GM13977 (cell line): ENCODE results near the gene DTNB.

ENCODE experiments used
- DNase-seq: peaks from one replicate; pipeline ENCODE4 v3.0.0; 2012; ENCODE audit warnings: low spot score
- in situ Hi-C: fragments of 300-500 bp; cut with MboI; formaldehyde crosslinking; loops from one replicate; pipeline ENCODE4 v1.12.0; 2022; ENCODE audit warnings: low sequenced_read_pairs, low pct_unique_long_range_greater_than_20kb, mixed read lengths, inconsistent platforms; ENCODE audit not compliant: unreplicated experiment
- TF ChIP-seq, protein P1 (sequence below): IDR thresholded peaks from 2 replicates; pipeline ENCODE4 v1.5.1; 2012; ENCODE audit warnings: mild to moderate bottlenecking, control low read depth; ENCODE audit not compliant: insufficient read depth; ENCODE audit errors: extremely low read depth, missing control alignments

The DTNB gene

DNA sequence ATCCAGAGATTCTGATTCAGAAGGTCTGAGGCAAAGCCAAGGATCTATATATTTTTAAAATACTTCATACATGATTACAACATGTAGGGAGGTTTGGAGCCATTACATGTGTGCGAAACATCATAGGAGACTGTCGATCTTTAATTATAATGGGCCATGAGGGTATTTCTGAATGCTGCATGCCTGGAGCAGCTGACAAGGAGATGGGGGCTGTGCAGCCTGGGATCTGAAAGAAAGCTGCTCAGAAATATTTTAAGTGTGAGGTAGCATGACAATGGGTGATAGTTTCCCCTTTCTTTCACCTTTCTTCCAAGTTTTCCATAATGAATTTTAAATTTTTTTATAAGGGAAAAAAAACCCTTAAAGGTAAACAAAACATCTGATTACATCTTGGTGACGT, 229.6 kb downstream of the DTNB start:
- in situ Hi-C loops: no loop called here
- TF ChIP-seq, protein P1, sequence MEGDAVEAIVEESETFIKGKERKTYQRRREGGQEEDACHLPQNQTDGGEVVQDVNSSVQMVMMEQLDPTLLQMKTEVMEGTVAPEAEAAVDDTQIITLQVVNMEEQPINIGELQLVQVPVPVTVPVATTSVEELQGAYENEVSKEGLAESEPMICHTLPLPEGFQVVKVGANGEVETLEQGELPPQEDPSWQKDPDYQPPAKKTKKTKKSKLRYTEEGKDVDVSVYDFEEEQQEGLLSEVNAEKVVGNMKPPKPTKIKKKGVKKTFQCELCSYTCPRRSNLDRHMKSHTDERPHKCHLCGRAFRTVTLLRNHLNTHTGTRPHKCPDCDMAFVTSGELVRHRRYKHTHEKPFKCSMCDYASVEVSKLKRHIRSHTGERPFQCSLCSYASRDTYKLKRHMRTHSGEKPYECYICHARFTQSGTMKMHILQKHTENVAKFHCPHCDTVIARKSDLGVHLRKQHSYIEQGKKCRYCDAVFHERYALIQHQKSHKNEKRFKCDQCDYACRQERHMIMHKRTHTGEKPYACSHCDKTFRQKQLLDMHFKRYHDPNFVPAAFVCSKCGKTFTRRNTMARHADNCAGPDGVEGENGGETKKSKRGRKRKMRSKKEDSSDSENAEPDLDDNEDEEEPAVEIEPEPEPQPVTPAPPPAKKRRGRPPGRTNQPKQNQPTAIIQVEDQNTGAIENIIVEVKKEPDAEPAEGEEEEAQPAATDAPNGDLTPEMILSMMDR: no peak

DNA sequence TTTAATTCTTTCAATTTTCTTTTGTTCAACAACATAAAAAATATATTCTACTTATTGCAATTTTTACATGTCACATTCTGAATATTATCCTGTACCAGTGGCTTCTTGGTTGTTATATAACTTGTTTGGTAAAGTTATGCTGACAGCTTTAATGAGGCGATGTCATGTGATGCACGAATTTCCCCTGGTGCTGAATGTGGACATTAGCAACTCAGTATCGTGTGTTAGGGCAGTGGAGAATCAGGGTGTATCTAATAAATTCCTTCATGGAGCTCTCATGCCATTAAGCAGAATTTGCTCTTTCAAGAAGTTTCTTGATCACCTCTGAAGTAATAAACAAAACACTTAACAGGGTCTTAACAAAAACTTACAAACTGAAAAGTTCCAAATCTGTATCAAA, 232.0 kb downstream of the DTNB start:
- DNase-seq: no peak
- TF ChIP-seq, protein P1: no peak
- in situ Hi-C loops: no loop called here

More for the DNA sequence above, 229.6 kb downstream of the DTNB start:
- DNase-seq: no peak

DNA sequence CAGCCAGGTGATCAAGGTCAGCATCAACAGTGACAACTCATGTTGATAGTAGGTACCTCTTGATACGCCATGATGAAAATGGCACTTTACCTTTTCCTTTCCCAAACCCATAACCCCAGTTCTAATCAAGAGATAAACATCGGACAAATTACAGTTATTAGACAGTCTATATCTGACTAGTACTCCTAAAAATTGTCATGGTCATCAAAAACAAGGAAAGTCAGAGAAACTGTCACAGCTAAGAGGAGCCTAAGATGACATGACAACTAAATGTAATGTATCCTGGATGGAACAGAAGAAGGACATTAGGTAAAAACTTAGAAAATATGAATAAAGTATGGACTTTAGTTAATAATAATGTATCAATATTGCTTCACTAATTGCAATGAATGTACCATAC, 234.6 kb downstream of the DTNB start:
- TF ChIP-seq, protein P1: no peak
- DNase-seq: no peak
- in situ Hi-C loops: no loop called here

DNA sequence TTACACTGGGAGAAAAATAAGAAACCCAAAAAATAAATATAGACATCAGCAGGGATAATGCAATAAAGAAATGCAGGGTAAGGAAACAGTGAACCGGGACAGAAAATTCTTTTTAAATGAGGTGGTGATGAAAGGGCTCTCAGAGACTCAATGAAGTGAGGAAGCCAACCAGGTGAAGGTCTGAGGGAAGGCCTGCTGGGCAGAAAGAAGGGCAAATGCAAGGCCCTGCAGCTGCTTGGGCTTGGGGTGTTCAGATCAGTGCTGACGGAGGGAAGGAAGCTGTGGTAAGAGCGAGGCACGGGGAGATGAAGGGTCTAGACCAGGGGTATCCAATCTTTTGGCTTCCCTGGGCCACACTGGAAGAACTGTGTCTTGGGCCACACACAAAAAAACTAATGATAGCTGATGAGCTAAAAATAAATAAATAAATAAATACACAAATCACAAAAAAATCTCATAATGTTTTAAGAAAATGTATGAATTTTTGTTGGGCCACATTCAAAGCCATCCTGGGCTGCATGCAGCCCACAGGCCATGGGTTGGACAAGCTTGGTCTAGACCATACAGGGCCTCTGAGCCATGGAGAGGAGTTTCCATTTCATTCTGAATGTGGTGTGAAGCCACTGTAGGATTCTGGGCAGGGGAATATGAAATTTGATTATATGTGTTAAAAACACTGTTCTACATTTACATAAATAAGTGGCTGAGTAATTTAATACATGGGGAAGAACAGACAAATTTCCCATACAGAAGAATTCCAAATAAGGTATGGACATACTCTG, 235.3 kb downstream of the DTNB start:
- in situ Hi-C loops: no loop called here
- no peak for DNase-seq
- TF ChIP-seq, protein P1: no peak

DNA sequence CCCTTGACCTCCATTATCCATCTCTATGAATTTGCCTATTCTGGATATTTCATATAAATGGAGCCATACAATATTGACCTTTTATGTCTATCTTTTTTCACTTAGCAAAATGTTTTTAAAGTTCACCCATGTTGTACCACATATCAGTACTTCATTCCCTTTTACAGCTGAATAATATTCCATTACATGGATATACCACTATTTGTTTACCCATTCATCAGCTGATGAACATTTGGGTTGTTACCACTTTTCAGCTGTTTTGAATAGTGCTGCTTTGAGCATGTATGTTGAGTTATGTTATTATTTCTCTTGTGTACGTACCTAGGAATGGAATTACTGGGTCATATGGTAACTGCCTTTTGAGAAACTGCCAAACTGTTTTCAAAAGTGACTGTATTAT, 238.0 kb downstream of the DTNB start:
- DNase-seq: no peak
- in situ Hi-C loops: no loop called here
- TF ChIP-seq, protein P1: no peak

DNA sequence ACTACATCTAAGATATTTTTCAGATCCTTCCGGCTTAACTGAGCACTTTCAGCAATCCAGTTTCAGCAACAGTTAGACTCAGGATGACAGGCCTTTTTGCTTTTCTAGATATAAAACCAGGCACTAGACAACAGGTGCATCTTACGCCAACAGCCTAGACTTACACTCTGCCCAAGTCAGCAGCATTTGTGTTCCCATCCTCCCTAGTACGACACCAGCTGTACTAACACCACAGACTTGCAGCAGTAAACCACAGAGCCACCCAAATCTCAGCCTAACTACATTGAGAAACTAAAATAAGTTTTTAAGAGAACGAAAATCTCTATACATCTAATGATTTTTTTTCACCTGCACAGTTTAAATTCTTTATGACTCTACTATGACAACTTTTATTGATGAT, 241.8 kb downstream of the DTNB start:
- peak; percentile 13 for DNase-seq
- TF ChIP-seq, protein P1: no peak
- in situ Hi-C loops: no loop called here

DNA sequence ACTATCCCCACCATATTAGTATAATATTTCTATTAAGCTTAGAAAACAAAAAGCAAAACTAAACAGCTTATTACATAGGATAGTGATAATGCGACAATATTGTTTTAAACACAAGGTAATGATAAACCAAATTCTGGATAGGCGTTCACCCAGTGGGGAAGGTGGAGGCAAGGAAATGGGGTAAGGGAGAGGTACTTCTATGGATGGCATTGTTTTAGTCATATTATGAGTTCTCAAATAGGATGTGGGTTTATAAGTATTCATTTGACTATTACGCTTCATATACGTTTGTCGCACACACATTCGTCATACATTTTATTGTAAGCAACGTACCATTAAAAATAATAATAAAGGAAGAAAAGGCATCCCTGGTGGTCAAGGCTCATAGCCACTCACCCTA, 242.8 kb downstream of the DTNB start:
- no peak for DNase-seq
- TF ChIP-seq, protein P1: no peak
- in situ Hi-C loops: no loop called here
